CD4-positive, alpha-beta T cell treated with Interleukin-1 beta for 1 hour (primary cell): Measurements from ENCODE around the gene LRRC49.
"Not testable (repeated sequence)": the region's sequence is repeated elsewhere in the genome, so short reads cannot be mapped to it uniquely, and the experiment has no call there.

Experiments used
- DNase-seq, 2 donors: peaks; one replicate each; pipeline ENCODE4 v3.0.0-alpha.2; 2020 to 2022

Gene LRRC49

DNA sequence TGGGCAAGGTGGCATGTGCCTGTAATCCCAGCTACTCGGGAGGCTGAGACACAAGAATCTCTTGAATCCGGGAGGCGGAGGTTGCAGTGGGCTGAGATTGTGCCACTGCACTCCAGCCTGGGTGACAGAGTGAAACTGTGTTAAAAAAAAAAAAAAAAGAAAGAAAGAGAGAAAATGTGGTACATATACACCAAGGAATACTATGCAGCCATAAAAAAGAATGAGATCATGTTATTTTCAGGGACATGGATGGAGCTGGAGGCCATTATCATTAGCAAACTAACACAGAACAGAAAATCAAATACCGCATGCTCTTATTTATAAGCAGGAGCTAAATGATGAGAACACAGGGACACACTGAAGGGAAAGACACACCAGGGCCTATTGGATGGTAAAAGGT lies 111.9 kb downstream of the LRRC49 start:
- DNase-seq = not testable (repeated sequence)

- no peak for DNase-seq
Measured at GRCh38 chr15:71005895-71006294, 113.3 kb downstream of the LRRC49 start.

DNA sequence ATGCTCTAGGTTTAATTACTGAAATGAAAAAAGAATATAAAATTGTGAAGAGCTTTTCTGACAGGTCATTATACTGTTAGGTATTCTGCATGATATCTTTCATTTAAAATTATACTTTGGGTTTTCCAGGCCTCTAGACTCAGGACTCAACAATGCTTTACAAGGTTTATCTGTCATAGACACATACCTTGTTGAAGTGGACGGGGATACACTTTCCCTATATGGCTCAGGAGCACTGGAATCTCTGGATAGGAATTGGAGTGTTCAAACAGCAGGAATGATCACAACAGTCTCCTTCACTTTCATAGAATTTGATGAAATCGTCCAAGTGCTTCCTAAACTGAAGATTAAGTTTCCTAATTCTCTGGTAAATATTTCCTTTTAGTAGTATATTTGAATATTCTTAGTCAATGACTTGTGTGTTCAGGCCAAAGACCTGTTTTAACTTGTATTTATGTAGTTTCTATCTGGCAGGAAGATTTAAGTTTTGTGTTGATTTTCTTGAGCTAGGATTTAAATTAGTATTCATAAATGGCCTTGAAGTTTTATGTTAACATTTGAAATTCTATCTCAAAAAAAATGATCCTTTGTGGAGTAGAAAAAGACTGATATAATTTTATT lies 115.7 kb downstream of the LRRC49 start:
- no peak for DNase-seq

DNA sequence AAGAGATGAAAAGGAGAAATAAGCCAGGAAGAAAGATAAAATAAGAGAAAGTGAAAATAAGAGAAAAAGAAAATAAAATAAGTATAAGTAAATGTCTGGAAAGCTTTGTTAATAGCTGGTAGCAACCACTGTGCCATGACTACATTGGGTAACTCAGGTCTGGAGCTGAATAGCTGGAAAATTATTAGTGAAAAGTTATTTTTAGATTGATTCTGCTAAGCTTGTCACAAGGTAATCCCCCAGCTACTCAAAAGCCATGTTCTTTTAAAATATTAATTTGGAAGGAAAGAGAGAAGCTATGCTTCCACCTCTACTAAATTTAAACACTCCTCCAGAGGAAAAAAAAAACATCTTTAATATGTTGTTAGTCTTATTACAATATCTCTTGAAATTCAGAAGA lies 117.8 kb downstream of the LRRC49 start:
- DNase-seq = no peak

- no peak for DNase-seq
Measured at GRCh38 chr15:71010997-71011396, 118.4 kb downstream of the LRRC49 start.

DNA sequence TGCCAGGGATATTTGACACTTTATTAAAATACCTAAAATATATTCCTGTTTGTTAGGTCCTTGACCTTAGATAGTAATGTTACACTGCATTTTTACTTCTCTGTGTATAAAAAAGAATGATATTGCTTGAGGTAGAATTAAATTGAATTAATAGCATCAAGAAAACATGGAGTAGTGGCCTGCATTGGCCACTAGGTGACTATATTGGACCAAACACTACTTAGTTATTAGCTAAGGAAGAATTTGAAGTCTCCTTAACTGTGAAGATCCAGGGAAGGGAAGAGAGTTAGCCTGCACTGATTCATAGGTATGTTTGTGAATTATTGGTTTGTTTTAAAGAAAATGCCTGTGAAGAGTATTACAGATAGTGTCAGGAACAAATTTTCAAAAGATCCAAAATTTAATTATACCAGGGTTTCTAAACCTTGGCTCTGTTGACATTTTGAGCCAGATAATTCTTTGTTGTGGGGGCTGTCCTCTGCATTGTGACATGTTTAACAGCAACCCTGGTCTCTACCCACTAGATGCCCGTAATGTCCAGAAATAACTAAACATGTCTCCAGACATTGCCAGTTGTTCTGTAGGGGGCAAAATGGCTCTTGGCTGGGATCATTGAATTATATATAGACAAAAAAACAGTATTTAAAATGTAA lies 119.0 kb downstream of the LRRC49 start:
- no peak for DNase-seq

DNA sequence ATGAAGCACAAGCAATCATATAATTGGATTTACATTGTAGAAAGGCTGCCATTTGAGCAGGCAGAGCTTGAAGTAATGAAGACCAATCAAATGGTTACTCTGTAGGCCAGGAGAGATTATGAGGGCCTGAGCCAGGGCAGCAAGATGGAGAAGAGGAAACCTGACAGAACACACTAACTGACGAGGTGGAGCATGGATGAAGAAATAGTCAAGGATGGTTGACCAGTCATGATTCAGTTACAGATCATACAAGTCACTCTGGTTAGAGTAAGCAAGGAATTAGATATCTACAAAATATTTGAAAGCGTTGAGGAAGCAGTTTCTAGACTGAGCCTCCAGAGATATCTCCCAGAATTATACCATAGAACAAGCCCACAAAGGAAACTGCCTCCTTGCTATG lies 120.8 kb downstream of the LRRC49 start:
- DNase-seq = no peak

DNA sequence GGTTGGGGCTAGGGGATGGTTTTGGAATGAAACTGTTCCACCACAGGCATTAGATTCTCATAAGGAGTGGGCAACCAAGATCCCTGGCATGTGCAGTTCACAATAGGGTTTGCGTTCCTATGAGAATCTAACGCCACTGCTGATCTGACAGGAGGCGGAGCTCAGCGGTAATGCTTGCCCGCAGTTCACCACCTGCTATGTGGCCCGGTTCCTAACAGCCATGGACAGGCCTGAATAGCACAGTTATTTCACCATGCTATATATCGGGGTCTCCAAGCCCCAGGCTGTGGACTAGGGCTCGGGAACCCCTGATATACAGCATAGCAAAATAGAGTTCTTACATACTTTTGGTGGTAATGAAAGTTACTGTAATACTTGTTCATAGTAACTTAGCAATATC lies 122.7 kb downstream of the LRRC49 start:
- no peak for DNase-seq

DNA sequence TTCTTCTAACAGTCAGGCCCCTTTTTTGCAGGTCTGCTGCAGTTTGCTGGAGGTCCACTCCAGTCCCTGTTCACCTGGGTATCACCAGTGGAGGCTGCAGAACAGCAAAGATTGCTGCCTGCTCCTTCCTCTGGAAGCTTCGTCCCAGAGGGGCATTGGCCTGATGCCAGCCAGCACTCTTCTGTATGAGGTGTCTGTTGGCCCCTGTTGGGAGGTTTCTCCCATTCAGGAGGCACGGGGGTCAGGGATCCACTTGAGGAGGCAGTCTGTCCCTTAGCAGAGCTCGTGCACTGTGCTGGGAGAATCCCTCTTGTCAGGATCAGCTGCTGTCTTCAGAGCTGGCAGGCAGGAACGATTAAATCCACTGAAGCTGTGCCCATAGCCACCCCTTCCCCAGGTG lies 138.6 kb downstream of the LRRC49 start:
- DNase-seq = not testable (repeated sequence)

DNA sequence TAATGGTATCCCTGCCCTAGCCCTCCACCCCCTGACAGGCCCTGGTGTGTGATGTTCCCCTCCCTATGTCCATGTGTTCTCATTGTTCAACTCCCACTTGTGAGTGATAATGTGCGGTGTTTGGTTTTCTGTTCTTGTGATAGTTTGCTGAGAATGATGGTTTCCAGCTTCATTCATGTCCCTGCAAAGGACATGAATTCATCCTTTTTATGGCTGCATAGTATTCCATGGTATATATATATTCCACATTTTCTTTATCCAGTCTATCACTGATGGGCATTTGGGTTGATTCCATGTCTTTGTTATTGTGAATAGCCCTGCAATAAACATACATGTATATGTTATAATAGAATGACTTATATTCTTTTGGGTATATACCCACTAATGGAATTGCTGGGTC lies 142.9 kb downstream of the LRRC49 start:
- not testable (repeated sequence) for DNase-seq

- DNase-seq = no peak
Measured at GRCh38 chr15:71042356-71042922, 149.8 kb downstream of the LRRC49 start.

DNA sequence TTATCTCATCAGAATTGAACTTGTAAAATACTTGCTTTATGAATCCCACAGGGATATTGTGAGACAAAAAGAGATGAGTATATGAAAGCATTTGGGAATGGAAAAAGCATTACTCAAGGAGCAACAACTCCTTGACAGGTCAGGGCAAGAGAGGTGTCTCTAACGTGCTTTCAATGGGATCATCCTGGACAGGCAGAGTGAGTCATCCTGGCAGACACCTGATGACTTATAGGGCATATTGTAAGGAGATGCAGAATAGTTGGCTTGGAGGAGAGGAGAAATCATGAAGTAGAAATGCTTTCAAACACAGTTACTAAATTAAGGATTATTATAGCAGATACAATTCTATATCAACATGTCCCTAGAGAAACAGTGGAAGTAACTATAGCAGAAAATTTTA lies 150.7 kb downstream of the LRRC49 start:
- DNase-seq = no peak

- no peak for DNase-seq
Measured at GRCh38 chr15:71044006-71044405, 151.4 kb downstream of the LRRC49 start.

GRCh38 chr15:71046146-71046545 lies 153.5 kb downstream of the LRRC49 start:
- not testable (repeated sequence) for DNase-seq

DNA sequence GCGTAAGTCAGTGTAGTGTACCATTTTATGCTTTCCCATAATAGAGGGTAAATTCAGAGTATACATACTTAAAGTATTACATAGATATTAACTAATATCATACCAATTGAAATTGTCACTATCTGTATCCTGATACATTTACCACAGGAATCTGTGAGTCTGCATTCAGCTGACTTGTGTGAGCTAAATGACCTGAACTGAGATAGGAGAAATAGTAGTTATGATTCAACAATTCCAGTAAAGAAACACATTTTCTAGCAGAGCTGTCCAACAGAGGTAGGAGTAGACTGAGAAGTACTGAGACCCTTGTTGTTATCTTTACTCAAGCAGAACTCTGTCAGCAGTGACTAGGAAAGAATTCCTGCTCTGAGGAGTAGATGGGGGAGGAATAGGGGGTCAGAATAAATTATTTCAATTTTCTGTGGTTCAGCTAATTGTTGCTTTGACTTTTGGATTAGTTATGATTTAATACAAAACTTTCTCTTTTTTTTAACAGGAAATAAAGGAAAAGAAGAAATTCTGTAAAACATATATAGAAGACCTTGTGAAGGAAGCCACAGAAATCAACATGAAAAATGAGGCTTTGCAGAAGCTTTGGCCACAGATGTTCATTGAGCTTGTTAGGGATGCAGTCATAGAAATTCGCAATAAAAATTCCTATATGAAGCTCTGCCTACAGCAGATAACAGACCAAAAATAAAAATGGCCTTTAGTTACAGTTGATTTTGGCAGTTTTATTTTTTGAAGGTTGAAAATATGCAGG lies 156.5 kb downstream of the LRRC49 start:
- DNase-seq = no peak

DNA sequence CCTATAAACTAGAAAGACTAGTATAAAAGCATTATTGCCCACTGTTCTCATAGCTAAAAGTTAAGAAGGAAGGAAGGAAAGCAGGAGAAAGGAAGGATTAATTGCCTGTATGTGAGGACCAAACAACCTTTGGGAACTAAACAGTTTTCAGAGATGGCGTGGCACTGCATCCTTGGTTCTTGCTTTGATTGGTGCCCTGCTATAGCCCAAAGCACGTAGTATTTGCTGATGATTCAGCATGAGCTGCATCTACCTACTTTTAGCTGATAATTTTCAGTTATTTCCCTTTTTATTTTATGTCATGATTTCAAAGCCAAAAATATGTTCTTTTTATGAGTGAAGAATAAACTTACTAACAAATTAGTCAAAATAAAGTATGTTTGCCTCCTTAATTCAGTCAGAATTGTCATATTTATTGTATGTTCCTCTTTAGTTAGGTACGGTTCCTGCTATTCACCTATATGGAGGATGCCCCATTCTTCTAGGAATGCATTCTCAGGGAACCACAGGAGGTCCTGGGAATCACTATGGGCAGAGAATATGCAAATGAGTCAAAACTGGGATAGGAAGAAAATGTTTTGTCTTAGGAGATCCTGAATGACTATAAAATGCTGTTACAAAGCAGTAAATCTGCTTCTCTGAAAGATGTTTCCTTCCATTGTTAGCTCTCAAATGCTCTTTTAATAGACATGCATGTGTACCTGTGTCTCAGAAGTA lies 157.2 kb downstream of the LRRC49 start:
- DNase-seq = no peak

GRCh38 chr15:71050461-71050860 lies 157.8 kb downstream of the LRRC49 start:
- DNase-seq = no peak

DNA sequence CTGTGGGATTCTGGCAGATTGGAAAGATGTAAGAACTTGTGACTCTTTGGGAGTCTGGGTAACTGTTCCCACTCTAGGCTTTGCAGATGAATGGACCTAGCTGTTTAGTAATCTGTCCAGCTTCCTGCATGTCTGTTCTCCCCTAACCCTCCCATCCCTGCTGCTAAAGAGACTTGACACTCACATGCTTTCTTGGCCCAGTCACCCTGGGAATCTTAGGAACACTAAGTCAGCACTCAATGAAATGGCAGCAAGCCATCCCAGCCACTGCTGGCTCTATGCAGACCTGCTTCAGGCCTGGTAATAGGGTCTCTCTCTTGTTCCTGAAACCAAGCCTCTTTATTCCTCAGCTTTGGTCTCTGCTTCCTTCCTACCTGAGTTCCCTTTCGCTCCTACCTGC lies 158.9 kb downstream of the LRRC49 start:
- no peak for DNase-seq

GRCh38 chr15:71052356-71052755 lies 159.7 kb downstream of the LRRC49 start:
- DNase-seq = no peak

DNA sequence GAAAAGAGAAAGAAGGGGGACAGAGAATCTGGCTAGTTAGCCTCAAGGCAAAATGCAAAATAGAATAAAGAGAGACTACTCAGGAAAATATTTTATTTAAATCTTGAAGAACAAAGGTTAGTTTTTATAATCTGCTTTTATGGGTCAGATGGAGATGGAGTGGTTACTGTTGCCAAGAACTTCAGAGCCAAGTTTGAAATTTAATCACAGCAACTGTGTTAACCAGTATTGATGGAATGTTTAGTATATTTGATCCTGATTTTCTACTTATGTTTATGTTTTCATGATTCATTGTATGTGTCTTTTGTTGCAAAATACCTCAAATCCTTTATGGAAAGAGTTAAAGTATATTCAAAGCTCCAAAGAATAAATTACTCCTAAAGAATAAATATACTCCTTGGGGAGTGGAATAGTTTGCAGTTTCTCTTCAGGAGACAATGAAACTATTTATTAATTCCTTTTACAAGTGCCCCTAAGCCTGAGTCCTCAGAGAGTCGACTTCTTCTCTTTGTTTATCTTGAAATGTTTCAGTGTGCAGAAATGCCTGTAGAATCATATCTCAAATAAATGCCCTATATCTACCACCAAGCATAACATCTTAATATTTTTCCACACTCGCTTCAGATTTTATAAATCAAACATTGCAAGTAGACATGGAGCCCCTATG lies 161.8 kb downstream of the LRRC49 start:
- no peak for DNase-seq

DNA sequence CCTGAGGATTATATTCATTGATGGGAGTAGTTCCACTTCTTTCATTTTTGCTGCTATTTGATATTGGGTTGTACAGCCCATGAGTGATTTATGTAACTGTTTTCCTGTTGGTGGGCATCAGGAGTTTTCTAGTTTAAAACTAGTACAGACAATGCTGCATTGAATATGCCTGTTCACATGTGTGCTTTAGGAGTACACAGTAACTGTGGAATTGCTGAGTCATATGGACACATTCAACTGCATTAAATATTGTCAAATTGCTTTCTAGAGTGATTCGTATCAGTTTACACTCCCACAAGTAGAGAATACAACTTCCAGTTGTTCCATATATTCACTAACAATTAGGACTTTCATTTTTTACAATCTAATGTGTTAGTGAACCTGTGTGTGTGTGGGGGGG lies 162.8 kb downstream of the LRRC49 start:
- DNase-seq = no peak

- no peak for DNase-seq
Measured at GRCh38 chr15:71056111-71056510, 163.5 kb downstream of the LRRC49 start.

GRCh38 chr15:71057143-71057542 lies 164.5 kb downstream of the LRRC49 start:
- no peak for DNase-seq
